NK-92 (cell line): ENCODE measurements around the gene DECR2.

Source experiments
- DNase-seq: peaks from one replicate; lab custom pipeline; 2025; ENCODE audit not compliant: unreplicated experiment; lab: John Stamatoyannopoulos, UW

DECR2 gene

DNA sequence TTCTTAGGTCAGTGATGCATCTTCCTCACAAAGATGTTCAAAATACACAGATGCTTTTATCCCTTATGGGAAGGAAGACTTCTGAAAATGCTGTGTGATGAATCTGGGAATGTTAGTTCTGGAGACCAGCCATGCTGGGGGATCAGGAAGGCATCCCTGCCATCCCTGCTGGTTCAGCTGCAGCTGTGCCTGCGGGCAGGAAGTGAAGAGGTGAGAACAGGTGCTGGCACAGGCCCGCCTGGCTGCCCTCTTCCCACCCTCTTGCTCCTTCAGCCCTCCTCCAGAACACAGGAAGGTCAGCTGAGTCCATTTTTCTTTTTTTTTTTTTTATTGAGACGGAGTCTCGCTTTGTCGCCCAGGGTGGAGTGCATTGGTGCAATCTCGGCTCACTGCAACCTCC is 38.9 kb downstream of the DECR2 start:
- DNase-seq = no peak

DNA sequence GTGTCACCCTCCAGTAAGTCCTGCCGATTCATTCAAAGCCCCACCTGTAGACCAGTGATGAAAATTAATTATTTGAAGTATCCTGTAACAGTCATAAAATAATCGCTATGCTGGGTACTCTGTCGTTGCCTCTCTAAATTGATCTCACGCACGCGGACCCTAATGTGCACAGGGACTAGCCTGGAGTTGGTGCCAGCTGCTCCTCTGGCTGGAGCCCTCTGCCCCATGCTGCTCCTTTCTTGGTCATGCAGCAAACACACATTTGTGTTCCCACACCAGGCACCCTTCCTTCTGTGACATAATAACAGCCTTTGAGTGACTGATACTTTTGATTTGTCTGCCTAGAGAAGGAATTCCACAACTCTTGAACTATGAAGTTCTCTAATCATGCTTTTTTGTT is 39.8 kb downstream of the DECR2 start:
- no peak for DNase-seq

DNA sequence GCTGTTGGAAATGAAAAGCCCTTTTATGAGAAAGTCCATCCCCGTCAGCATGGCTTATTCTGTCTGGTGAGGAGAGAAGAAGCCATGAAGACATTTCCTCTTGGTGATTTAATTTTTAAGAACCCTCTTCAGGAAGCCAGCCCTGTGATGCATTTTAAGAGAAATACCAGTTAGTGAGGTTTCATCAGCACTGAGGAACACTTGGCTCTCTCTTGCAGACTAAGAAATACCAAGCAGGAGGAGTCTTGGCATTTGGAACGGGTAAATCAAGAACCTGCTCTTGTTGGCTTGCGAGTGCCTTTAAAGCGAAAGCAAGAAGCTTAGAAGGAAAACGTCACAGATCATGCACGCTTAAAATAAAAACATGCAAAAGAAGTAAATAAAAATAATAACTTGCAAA is 41.3 kb downstream of the DECR2 start:
- no peak for DNase-seq

DNA sequence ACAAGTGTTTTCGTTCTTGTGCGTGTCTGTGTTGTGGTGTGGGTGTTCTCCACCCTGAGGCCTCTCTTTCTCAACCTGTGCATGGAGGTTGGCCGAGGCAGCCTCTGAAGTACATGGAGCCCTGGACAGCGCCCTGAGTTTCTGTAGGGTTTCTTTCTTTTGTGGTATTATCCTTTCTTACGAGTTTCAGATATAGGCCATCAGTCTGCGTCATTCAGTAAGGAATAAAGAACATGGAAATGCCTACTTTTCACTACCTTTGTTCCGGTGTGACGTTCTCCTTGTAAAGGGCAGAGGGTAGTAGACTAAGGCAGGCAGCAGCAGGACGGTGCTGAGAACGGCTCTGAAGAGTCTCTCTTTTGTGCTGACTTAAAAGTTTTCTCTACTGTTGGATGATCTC is 42.3 kb downstream of the DECR2 start:
- no peak for DNase-seq

DNA sequence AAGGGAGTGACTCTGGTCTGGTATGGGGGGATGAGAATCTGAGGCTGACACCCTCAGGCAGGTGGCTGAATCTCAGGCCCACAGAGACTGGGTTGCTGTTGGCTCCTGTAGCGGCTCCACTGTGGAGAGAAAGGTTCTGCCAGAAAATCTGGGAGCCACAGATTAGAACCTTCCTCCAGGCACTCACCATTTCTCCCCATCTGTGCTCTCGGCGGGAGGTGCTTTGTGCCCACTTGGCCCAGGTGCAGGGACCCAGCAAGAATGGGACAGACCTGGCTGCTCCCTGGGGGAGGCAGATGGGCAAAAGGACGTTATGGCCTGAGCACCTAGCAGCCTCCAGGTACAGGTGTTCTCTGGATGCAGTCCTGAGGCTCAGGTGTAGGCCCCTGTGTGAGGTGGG is 43.9 kb downstream of the DECR2 start:
- no peak for DNase-seq

DNA sequence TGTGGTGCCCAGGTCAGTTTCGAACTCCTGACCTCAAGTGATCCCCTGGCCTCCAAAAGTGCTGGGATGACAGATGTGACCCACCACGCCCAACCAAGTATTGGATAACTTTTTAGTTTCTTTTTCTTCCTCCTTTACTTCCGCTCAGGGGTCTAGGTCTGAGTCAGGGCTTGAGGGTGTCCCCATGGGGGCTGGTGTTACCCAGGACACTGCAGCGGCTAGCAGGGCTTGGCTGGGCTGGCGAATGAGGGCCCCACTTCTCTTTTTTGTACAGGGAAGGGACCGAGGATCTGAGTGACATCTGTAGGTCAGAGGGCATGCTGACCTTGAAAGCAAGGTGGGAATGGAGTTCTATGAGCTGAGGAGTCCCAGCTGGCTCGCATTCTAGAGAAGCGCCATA is 48.7 kb downstream of the DECR2 start:
- no peak for DNase-seq

DNA sequence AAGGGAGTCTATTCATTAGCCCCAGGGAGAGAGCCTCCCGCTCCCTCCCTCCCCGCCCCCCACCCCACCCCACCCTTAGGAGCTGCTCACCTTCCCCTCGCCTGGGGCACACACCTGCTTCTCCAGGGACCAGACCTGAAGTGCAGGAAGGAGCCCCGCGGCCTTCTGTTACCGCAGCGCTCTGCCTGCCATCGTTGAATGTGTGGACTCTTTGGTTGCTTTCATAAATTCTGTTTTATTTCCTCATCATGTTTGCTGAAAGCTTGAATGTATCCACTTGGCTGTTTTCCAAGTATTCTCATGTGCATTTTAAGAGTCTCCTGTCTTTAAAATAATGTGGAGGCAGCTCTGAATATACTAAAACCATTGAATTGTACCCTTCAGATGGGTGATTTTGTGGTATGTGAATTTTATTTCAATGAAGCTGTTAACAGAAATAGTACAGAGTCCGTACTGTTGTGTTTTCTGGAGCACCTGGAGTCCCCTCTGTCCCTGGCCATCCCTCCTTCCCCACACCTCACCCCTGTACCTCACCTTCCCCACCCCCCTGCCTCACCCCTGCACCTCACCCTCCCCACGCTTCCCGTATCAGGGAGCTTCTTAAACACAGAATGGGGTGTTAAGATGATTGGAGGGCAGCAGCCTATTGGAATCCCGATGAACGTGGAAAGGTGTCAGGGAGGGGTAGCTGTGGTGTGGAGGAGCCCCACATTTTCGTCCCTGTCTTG is 49.3 kb downstream of the DECR2 start:
- DNase-seq = no peak

DNA sequence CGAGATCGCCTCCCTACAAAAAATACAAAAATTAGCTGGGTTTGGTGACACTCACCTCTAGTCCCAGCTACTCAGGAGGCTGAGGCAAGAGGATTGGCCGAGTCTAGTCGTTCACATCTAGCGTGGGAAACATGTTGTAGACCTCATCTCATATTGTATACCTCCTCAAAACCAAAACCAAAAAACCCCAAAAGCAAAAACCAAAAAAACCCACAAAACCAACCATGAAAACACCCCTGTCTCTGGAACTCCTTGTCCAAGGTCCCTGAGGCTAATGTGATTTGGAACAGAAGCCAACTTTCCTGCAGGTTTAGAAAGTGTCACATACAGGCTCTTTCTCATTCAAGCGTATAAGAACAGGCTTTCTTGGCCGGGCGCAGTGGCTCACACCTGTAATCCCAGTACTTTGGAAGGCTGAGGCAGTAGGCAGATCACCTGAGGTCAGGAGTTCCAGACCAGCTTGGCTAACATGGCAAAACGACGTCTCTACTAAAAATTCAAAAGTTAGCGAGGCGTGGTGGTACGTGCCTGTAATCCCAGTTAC is 52.8 kb downstream of the DECR2 start:
- DNase-seq = no peak

DNA sequence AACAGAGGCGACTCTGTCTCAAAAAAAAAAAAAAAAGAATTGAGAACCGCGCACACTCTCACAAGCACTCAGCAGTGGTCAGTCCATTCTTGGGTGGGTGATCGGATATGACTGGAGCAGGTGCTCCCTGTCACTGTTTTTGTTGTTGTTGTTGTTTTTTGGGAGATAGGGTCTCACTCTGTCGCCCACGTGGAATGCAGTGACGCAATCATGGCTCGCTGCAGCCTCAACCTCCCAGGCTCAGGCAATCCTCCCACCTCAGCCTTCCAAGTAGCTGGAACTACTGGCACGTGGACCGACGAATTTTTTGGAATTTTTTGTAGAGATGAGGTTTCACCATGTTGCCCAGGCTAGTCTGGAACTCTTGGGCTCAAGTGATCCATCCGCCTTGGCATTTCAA is 53.8 kb downstream of the DECR2 start:
- DNase-seq = no peak

DNA sequence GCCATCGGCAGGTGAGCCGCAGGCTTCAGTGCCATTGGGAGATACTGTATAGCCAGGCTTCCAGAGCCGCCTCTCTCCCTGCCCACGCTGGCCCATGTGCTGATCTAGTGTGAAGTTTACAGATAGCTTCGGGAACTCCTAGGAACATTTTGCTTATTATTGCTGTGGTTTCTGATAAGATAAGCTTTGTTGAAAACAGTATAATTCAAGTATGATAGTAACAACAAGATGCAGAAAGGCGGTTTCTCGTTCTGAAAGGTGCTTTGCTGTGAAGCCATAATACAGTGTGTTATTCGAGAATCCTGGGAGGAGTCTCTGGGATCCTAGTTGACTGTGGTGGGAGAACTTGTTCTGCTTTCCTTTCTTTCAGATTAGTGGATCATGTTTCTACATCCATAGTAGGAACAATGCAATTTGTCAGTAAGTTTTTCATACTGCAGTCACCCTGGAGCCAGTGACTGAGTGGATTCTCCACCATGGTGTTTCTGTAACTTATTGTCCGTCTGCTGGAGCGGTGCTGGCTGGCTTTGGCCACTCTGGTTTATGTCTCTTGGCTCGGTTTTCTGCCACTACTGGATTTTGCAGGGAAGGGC is 55.3 kb downstream of the DECR2 start:
- DNase-seq = no peak

DNA sequence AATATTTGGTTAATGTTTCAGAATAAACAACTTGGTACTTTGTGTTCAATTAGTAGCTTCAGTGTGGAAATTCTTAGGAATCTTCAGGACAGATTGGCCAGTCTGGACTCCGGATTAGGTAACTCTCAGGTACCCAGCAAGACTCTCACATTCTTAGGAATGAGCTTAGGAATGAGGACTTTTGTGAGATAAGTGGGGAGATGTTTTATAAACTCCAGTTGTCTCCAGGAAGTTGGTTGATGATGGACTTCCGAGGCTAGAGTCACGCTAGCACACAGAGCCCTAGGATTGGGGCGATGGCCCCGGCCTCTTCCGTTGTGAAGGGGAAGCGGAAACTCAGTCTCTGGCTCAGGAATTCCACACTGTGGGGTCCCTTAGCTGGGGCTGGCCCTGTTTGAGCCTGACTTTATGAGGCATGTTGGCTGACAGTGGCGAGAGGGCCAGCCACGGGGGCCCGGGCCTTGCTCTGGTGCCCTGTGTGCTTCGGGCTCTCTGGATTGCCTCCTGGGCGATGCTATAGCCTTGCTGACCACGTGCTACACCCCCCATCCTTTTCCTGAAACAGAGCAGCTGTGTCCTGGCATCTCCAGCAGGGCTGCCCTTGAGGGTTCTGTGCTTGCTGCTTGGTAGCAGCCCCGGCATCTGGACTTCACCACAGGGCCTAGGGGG is 56.2 kb downstream of the DECR2 start:
- no peak for DNase-seq

DNA sequence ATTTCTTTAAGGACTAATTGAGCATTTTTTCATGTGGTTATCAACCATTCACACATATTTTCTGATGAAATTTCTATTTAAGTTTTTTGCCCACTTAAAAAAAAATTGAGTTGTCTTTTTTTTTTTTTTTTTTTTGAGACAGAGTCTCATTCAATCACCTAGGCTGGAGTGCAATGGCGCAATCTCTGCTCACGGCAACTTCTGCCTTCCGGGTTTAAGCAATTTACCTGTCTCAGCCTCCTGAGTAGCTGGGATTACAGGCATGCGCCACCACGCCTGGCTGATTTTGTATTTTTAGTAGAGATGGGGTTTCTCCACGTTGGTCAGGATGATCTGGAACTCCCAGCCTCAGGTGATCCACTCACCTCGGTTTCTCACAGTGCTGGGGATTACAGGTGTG is 58.1 kb downstream of the DECR2 start:
- no peak for DNase-seq

DNA sequence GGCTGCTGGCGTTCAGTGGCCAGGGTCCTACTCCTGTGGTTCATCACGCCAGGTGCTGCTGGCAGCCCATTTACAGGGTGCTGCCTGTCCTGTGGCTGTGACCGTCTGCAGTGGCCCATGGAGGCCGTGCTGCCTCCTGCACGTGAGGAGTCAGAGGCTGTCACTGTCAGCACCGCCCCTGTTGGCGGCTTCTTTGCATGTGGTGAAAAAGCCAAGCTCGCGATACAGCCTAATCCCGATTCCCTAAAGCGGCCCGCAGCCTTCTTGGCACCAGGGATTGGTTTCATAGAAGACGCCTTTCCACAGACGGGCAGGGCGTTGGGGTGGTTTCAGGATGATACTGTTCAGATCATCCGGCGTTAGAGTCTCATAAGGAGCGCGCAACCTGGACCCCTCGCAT is 59.1 kb downstream of the DECR2 start:
- no peak for DNase-seq
